GM21447 (cell line): ENCODE measurements around the gene CABLES1.

ENCODE experiments used
- ATAC-seq: cut with Tn5 transposase; IDR thresholded peaks from one replicate; pipeline ENCODE4 v1.9.1; 2021; ENCODE audit not compliant: unreplicated experiment

CABLES1 gene

DNA sequence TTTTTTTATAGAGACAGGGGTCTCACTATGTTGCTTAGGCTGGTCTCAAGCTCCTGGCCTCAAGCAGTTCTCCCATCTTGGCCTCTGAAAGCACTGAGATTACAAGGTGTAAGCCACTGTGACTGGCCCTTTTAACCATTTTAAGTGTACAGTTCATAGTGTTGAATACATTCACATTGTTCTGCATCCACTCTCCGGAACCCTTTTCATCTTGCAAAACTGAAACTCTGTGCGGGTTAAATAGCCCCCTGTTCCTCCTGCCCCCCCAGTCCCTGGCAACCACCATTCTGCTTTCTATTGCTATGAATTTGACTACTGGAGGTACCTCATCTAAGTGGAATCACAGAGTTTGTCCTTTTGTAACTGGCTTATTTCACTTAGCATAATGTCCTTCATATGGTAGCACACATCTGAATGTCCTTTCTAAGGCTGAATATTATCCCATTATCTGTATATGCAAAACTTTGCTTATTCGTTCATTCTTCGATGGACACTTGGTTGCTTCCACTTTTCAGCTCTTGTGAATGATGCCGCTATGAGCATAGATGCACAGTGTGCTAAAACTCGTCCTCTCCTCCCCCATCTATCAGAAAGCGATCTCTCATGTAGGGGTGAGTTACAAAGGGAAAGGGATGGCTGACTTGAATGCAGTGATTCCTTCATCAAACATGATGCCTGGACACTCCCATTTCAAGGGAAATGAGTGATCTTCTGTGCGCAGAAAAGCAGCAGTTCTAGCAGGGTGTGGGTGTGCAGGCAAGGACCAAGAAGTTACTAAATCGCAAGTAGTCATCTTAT lies 30.2 kb downstream of the CABLES1 start:
- ATAC-seq: no peak

GRCh38 chr18:23166891-23167541 lies 31.7 kb downstream of the CABLES1 start:
- no peak for ATAC-seq

- no peak for ATAC-seq
Observed at GRCh38 chr18:23169673-23170044, 34.4 kb downstream of the CABLES1 start.

DNA sequence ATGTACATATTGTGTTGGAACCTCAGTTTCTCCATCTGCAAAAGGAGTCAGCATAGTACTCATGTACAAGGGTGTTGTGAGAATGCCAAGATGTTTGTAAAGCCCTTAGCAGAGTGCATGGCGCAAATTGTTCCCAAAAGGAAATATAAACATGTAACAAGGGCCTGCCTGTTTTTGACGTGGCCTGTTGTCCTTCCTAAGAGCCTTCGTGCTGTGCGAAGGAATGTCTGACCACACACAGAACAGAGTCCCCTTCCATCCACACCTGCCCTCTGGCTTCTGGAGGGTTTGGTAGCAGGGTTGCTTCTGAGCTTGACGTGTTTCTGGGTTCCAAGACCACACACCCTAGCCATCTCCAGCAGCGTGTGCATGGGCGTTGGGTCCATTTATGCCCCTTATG lies 34.9 kb downstream of the CABLES1 start:
- no peak for ATAC-seq

- ATAC-seq: no peak
Observed at GRCh38 chr18:23171581-23172156, 36.4 kb downstream of the CABLES1 start.

DNA sequence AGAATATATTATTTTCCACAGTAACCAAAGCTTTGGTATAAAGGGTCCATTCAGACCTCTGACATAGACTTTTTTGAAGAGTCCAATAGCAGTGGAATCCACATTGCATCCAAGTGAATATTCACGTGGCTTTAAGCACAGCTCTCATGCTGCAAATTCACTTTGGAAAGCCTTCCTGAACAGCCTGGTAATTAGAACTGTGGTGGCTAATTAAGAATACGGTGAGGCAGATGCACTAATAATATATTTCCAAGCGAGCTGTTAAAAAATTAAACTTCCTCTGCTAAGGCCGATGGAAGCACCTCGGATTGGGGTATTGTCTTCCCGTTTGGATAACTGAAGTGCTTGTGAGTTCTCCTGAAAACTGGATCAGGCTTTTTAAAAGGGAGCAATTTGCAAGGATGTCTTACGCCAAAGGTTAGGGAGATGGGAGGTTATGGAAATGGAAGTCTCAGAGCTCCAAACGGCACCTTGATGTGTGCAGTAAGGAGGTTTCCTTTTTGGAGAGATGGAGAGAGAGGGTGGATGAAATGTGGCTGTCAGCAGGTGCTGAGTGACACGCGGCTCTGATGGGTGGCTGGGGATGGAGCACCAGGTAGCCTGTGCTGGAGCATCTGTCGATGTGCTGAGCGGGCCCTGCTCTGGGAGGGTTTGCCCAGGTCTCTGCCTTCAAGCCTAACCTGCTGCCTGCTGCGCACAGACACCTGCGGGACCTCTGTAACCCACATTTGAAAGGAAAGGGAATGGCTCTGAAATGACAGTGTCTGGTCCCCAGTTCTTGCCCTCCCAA lies 37.5 kb downstream of the CABLES1 start:
- no peak for ATAC-seq

GRCh38 chr18:23173912-23174311 lies 38.6 kb downstream of the CABLES1 start:
- no peak for ATAC-seq

- no peak for ATAC-seq
Observed at GRCh38 chr18:23176701-23177432, 41.6 kb downstream of the CABLES1 start.

DNA sequence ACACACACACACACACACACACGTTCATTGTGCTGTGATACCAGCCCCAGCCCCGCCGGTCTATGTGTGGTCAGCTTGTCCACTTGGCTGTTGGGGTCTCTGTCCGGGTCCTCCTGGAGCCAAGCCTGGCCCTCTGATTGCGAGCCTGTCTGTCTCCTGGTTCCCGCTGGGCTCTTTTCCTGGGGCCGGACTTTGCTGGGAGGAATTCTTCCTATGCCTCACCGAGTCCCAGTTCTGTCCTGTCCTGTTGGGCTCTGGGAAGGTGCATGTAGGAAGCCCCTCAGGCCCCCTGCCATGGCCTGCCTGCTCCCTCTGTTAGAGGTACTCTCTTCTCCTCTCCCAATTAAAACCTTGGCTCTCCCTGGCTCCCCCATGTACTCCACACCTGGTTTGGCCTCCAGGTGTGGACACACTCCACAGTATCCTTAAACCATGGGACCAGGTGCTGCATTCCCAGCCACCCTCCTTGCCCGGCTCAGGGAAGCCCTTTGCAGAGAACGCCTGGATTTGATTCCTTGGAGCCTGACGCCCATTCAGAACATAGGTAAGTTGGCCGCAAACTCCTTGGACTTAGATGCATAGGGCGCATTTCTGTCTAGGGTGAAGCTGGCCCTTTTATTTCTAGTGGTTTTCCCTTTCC lies 42.3 kb downstream of the CABLES1 start:
- ATAC-seq: no peak

- ATAC-seq: no peak
Observed at GRCh38 chr18:23178201-23178600, 42.9 kb downstream of the CABLES1 start.

DNA sequence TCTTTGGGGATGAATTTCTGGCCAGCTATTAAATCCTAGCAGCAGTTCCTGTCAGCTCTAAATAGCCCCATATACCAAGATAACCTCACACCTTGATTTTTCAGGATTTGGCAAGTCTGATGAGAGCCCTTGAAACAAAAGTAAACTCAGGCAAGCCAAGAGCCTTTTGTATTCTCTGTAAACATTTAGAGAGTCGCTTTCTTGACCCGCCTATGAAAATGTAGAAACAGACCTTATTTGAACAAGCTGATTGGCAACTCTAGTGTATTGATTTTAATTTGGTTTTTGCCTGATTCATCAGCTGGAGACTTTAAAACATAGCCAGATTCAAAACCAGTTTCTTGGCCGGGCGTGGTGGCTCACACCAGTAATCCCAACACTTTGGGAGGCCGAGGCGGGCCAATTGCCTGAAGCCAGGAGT lies 43.4 kb downstream of the CABLES1 start:
- ATAC-seq: no peak

GRCh38 chr18:23179416-23179815 lies 44.1 kb downstream of the CABLES1 start:
- no peak for ATAC-seq

DNA sequence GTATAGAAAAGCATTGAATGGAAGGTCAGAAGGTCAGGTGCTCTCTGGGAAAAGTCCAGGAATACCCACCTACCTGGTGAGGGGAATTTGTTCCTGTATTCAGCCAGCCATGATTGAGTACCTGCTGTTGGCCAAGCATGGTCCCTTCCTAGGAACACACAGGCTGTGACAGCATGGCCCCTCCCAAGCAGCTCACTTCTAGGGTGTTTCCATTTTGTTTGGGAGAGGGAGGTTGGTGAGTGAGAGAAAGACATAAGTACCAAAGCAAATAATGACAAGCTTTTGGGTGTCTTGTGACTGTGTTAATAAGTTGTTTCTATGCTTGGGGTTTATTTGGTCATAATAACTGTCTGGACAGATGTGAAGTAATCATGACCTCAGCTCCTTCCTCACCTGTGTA lies 46.3 kb downstream of the CABLES1 start:
- no peak for ATAC-seq

- ATAC-seq: no peak
Observed at GRCh38 chr18:23182606-23183005, 47.3 kb downstream of the CABLES1 start.

- ATAC-seq: no peak
Observed at GRCh38 chr18:23183411-23184150, 48.3 kb downstream of the CABLES1 start.

GRCh38 chr18:23186781-23187180 lies 51.5 kb downstream of the CABLES1 start:
- no peak for ATAC-seq

DNA sequence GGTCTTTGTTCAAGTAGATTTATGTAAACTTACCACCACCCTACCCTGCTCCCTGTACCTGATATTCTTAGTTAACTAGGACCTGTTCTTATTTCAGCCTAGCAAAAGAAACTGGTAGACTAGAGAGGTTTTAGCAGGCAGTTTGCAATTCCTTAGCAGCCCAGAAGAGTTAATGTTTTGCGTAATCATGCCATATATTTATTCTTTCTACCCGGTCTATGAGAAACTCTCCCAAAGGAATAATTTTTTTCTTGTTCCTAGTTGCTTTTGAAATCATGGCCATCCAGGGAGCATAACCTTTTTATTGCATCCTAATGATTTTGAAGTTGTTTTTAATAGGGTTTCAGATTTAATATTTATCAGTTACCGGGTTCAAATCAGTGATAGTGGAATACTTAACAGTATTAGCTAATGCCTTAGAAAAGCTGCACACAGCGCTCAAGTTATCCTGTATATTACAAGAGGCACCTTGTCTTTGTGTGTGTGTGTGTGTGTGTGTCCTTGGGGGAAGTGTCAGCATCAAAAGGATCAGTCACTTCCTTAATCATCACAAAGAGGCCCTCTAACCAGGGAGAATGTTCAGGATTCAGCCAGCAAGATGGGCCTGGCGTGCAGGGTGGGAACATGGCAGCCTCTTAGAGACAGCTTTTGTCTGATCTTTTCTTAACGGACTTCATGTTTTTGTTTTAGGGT lies 52.9 kb downstream of the CABLES1 start:
- no peak for ATAC-seq

DNA sequence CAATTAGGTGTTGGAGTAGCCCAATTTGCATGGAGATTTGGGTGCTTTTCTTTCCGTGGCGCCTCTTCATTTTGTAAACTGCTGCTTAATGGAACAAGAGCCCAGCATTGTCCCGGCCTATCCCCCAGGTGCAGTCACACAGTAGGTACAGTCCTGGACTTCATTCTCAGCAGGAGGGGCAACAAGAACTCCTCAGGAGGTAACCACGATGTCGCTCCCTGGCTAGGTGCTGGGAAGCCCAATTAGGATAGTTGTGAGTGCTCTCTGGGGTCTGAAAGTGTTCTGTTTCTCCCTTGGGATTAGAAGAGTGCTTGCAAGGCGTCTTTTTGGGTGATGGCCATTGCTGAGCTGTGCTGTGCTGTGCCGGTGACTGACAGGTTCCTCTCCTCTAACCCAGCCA lies 53.8 kb downstream of the CABLES1 start:
- no peak for ATAC-seq
